IPS DF 6.9 (cell line): ENCODE results near the gene GDAP2.

Experiments used
- DNase-seq: peaks from one replicate; pipeline ENCODE4 v3.0.0-alpha.2; 2013; ENCODE audit warnings: low read depth, low spot score
- H3K27ac ChIP-seq: one replicate; pipeline ENCODE4 v1.5.1; 2013; ENCODE audit warnings: low read length, control low read depth
- H3K27me3 ChIP-seq: 2 replicates; pipeline ENCODE4 v1.6.1; 2013; ENCODE audit warnings: mild to moderate bottlenecking, low read length; ENCODE audit not compliant: control insufficient read depth, insufficient read depth
- H3K36me3 ChIP-seq: 2 replicates; pipeline ENCODE4 v1.6.1; 2013; ENCODE audit warnings: low read length; ENCODE audit not compliant: control insufficient read depth, insufficient read depth
- H3K4me1 ChIP-seq: 2 replicates; pipeline ENCODE4 v1.6.1; 2013; ENCODE audit warnings: low read length; ENCODE audit not compliant: control insufficient read depth, insufficient read depth
- H3K4me3 ChIP-seq: 2 replicates; pipeline ENCODE4 v1.5.1; 2013; ENCODE audit warnings: mild to moderate bottlenecking, low read length
- H3K9me3 ChIP-seq: 2 replicates; pipeline ENCODE4 v1.6.1; 2013; ENCODE audit warnings: low read length, inconsistent platforms; ENCODE audit not compliant: control insufficient read depth, insufficient read depth
- WGBS: extraction: QIAGEN DNeasy Blood & Tissue Kit; methylation state at CpG from one replicate; pipeline ENCODE4 v1.1.7; 2013; ENCODE audit warnings: mixed read lengths, missing lambda C conversion rate; ENCODE audit not compliant: insufficient read length, insufficient coverage; 5-methylcytosine and 5-hydroxymethylcytosine counted together

GDAP2 gene

GRCh38 chr1:117843791-117844190 is 85.6 kb downstream of the GDAP2 start:
- H3K4me3 ChIP-seq, result no peak overlapping the region
- no peaks in the 10 kb centered on the region for H3K36me3 ChIP-seq
- H3K4me1 ChIP-seq, result no peaks in the 10 kb centered on the region
- H3K27me3 ChIP-seq, result no peaks in the 10 kb centered on the region
- H3K27ac ChIP-seq, result no peak overlapping the region
- DNase-seq, result no peak
- WGBS, result no CpG with 5 or more reads among the region's 1 CpG
- H3K9me3 ChIP-seq, result no peaks in the 10 kb centered on the region

- no peak overlapping the region for H3K27ac ChIP-seq
- no CpG with 5 or more reads among the region's 3 CpGs for WGBS
- no peaks in the 10 kb centered on the region for H3K27me3 ChIP-seq
- no peaks in the 10 kb centered on the region for H3K4me1 ChIP-seq
- DNase-seq, result no peak
- H3K36me3 ChIP-seq, result no peaks in the 10 kb centered on the region
- H3K4me3 ChIP-seq, result no peak overlapping the region
- H3K9me3 ChIP-seq, result no peaks in the 10 kb centered on the region
Measured at GRCh38 chr1:117842408-117843170, 86.8 kb downstream of the GDAP2 start.

GRCh38 chr1:117841117-117841650 is 88.2 kb downstream of the GDAP2 start:
- H3K4me1 ChIP-seq, result no peaks in the 10 kb centered on the region
- WGBS, result no CpG with 5 or more reads among the region's 3 CpGs
- H3K36me3 ChIP-seq, result no peaks in the 10 kb centered on the region
- H3K9me3 ChIP-seq, result no peaks in the 10 kb centered on the region
- H3K27ac ChIP-seq, result no peak overlapping the region
- no peak for DNase-seq
- no peak overlapping the region for H3K4me3 ChIP-seq
- H3K27me3 ChIP-seq, result no peaks in the 10 kb centered on the region

GRCh38 chr1:117838911-117839310 is 90.5 kb downstream of the GDAP2 start:
- H3K27ac ChIP-seq, result no peak overlapping the region
- no peak overlapping the region for H3K4me3 ChIP-seq
- no peak for DNase-seq
- H3K4me1 ChIP-seq, result no peaks in the 10 kb centered on the region
- no peaks in the 10 kb centered on the region for H3K36me3 ChIP-seq
- no peaks in the 10 kb centered on the region for H3K9me3 ChIP-seq
- no CpG with 5 or more reads among the region's 3 CpGs for WGBS
- H3K27me3 ChIP-seq, result no peaks in the 10 kb centered on the region

- Histone ChIP-seq H3K36me3 (no peaks in the 10 kb centered on the region), H3K27me3 (no peaks in the 10 kb centered on the region), H3K27ac (no peak overlapping the region), H3K4me1 (no peaks in the 10 kb centered on the region; the same call in 1 of the 2 replicates), H3K9me3 (no peaks in the 10 kb centered on the region), H3K4me3 (no peak overlapping the region)
- no peak for DNase-seq
- WGBS, result no CpG with 5 or more reads among the region's 1 CpG
Measured at GRCh38 chr1:117836069-117836468, 93.4 kb downstream of the GDAP2 start.

- H3K36me3 ChIP-seq, result no peaks in the 10 kb centered on the region
- no peak for DNase-seq
- H3K4me1 ChIP-seq, result no peaks in the 10 kb centered on the region; the same call in 1 of the 2 replicates
- no peak overlapping the region for H3K4me3 ChIP-seq
- H3K27ac ChIP-seq, result no peak overlapping the region
- no peaks in the 10 kb centered on the region for H3K9me3 ChIP-seq
- H3K27me3 ChIP-seq, result no peaks in the 10 kb centered on the region
- no CpG with 5 or more reads among the region's 4 CpGs for WGBS
Measured at GRCh38 chr1:117834416-117834815, 95.0 kb downstream of the GDAP2 start.

- DNase-seq, result no peak
- Histone ChIP-seq H3K36me3 (peaks cover 3% of the 10 kb centered on the region; the same call in 1 of the 2 replicates), H3K4me1 (no peaks in the 10 kb centered on the region; the same call in 1 of the 2 replicates), H3K27ac (no peak overlapping the region), H3K4me3 (no peak overlapping the region), H3K9me3 (no peaks in the 10 kb centered on the region), H3K27me3 (no peaks in the 10 kb centered on the region)
Measured at GRCh38 chr1:117832453-117832852, 97.0 kb downstream of the GDAP2 start.

- H3K9me3 ChIP-seq, result no peaks in the 10 kb centered on the region
- no peaks in the 10 kb centered on the region; the same call in 1 of the 2 replicates for H3K4me1 ChIP-seq
- WGBS, result no CpG with 5 or more reads among the region's 4 CpGs
- H3K4me3 ChIP-seq, result no peak overlapping the region
- no peak for DNase-seq
- H3K27ac ChIP-seq, result no peak overlapping the region
- no peaks in the 10 kb centered on the region for H3K27me3 ChIP-seq
- H3K36me3 ChIP-seq, result peaks cover 3% of the 10 kb centered on the region; the same call in 1 of the 2 replicates
Measured at GRCh38 chr1:117830222-117830621, 99.2 kb downstream of the GDAP2 start.

GRCh38 chr1:117828201-117828600 is 101.2 kb downstream of the GDAP2 start:
- no peaks in the 10 kb centered on the region; the same call in 1 of the 2 replicates for H3K4me1 ChIP-seq
- H3K4me3 ChIP-seq, result no peak overlapping the region
- peaks cover 3% of the 10 kb centered on the region; the same call in 1 of the 2 replicates for H3K36me3 ChIP-seq
- no peaks in the 10 kb centered on the region for H3K9me3 ChIP-seq
- no peak for DNase-seq
- no CpG with 5 or more reads among the region's 4 CpGs for WGBS
- H3K27ac ChIP-seq, result no peak overlapping the region
- H3K27me3 ChIP-seq, result no peaks in the 10 kb centered on the region

- H3K9me3 ChIP-seq, result no peaks in the 10 kb centered on the region
- H3K27me3 ChIP-seq, result no peaks in the 10 kb centered on the region
- H3K36me3 ChIP-seq, result peaks cover 3% of the 10 kb centered on the region; the same call in 1 of the 2 replicates
- H3K27ac ChIP-seq, result no peak overlapping the region
- no CpG with 5 or more reads among the region's 1 CpG for WGBS
- no peak for DNase-seq
- H3K4me3 ChIP-seq, result no peak overlapping the region
- H3K4me1 ChIP-seq, result no peaks in the 10 kb centered on the region
Measured at GRCh38 chr1:117826540-117827078, 102.8 kb downstream of the GDAP2 start.
